ENCODE results near the gene TYW1B. TPM values are rescaled to one million over a fixed set of nuclear protein-coding genes. Genes with fewer than 3 reads are reported as not detected.
"Not testable (repeated sequence)": the region's sequence is repeated elsewhere in the genome, so short reads cannot be mapped to it uniquely, and the experiment has no call there.

The TYW1B gene
- 0.87 and 2.8 TPM in 2 replicates for total RNA-seq

- peak; percentile 91 for DNase-seq (ENCODE audit: low read depth)
Measured at GRCh38 chr7:72827839-72828591, at the start of gene TYW1B. TSS of gene TYW1B (minus strand) at chr7:72828200. CDS start at chr7:72828075, 125 bp downstream.

DNA sequence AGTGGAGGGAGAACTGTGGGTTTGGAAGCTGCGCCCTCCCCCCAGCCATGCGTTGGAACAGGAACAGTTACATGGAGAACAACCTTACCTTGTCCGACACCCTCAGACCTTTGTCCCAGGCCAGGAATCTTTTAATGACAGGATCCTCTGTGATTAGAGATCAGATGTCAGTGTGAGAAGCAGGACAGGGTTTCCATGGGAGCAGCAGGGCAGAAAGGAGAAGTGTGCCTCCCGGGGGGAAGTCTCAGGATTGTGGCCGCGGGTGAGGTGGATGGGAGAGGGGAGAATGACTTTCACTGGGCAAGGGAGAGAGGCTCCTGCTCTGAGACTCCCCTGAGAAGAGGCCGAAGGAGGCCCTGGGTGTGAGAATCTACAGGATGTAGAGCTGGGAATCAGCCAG lies 39.6 kb upstream of the TYW1B start:
- DNase-seq (ENCODE audit: low read depth), result not testable (repeated sequence)

DNA sequence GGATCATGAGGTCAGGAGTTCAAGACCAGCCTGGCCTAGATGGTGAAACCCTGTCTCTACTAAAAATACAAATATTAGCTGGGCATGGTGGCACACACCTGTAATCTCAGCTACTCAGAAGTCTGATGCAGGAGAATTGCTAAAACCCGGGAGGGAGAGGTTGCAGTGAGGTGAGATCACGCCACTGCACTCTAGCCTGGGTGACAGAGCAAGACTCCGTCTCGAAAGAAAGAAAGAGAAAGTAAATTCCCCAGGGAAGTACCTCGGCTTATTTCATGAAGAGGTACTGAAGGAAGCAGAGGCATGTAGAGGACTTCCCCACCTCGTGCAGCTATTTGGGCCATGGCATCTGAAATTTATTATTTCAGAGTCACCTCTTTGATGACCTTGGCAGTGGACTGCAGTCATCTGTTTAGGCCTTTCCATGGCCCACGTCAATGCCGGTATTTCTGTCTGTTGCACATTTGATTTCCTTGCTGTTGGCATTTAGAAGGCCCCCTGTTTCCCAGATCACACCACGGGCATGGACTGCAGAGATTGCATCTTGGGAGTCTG lies 30.9 kb upstream of the TYW1B start:
- not testable (repeated sequence) for DNase-seq (ENCODE audit: low read depth)

- DNase-seq (ENCODE audit: low read depth), result not testable (repeated sequence)
Measured at GRCh38 chr7:72857925-72858324, 29.9 kb upstream of the TYW1B start.

- not testable (repeated sequence) for DNase-seq (ENCODE audit: low read depth)
Measured at GRCh38 chr7:72855261-72855660, 27.3 kb upstream of the TYW1B start.

GRCh38 chr7:72852937-72853336 lies 24.9 kb upstream of the TYW1B start:
- DNase-seq (ENCODE audit: low read depth), result not testable (repeated sequence)

DNA sequence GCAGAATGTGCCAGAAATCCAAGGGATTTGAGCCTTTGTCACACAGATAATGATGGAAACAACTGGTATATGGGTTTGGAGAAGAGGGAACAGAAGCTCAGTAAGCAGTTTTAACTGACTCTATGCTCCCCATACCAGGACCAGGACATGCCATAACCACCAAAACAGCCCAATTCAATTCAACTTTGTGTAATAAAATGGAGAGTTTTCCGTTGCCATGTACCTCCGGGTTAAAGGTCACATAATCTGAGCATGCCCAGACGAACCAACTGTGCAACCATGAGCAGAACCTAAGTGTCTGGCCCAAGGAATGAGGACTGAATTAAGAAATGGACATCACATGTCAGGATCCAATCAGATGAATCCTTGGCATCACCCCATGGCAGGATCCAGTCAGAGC lies 22.7 kb upstream of the TYW1B start:
- DNase-seq (ENCODE audit: low read depth), result not testable (repeated sequence)

DNA sequence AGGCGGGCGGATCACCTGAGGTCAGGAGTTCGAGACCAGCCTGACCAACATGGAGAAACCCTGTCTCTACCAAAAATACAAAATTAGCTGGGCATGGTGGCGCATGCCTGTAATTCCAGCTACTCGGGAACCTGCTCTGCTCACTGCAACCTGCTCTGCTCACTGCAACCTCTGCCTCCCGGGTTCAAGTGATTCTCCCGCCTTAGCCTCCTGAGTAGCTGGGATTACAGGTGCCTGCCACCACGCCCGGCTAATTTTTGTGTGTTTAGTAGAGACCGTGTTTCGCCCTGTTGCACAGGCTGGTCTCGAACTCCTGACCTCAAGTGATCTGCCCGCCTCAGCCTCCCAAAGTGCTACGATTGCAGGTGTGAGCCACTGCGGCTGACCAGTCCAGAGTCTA lies 16.1 kb upstream of the TYW1B start:
- not testable (repeated sequence) for DNase-seq (ENCODE audit: low read depth)

GRCh38 chr7:72843166-72843565 lies 15.2 kb upstream of the TYW1B start:
- DNase-seq (ENCODE audit: low read depth), result not testable (repeated sequence)

GRCh38 chr7:72840966-72841511 lies 13.0 kb upstream of the TYW1B start:
- not testable (repeated sequence) for DNase-seq (ENCODE audit: low read depth)

- not testable (repeated sequence) for DNase-seq (ENCODE audit: low read depth)
Measured at GRCh38 chr7:72838315-72838714, 10.3 kb upstream of the TYW1B start.

- DNase-seq (ENCODE audit: low read depth), result not testable (repeated sequence)
Measured at GRCh38 chr7:72837291-72837690, 9.3 kb upstream of the TYW1B start.

GRCh38 chr7:72830567-72830966 lies 2.6 kb upstream of the TYW1B start:
- not testable (repeated sequence) for DNase-seq (ENCODE audit: low read depth)

- peak; percentile 81 for DNase-seq (ENCODE audit: low read depth)
Measured at GRCh38 chr7:72829687-72830354, 1.8 kb upstream of the TYW1B start.

DNA sequence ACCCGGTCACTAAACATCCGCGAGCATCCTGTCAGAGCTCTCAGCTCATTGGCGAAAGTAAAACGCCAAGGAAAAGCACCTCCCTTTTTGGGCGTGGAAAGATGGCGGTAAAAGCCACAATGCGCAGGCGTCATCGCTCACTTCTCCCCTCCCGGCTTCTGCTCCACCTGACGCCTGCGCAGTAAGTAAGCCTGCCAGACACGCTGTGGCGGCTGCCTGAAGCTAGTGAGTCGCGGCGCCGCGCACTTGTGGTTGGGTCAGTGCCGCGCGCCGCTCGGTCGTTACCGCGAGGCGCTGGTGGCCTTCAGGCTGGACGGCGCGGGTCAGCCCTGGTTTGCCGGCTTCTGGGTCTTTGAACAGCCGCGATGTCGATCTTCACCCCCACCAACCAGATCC lies 1.3 kb upstream of the TYW1B start:
- DNase-seq (ENCODE audit: low read depth), result peak; percentile 97

DNA sequence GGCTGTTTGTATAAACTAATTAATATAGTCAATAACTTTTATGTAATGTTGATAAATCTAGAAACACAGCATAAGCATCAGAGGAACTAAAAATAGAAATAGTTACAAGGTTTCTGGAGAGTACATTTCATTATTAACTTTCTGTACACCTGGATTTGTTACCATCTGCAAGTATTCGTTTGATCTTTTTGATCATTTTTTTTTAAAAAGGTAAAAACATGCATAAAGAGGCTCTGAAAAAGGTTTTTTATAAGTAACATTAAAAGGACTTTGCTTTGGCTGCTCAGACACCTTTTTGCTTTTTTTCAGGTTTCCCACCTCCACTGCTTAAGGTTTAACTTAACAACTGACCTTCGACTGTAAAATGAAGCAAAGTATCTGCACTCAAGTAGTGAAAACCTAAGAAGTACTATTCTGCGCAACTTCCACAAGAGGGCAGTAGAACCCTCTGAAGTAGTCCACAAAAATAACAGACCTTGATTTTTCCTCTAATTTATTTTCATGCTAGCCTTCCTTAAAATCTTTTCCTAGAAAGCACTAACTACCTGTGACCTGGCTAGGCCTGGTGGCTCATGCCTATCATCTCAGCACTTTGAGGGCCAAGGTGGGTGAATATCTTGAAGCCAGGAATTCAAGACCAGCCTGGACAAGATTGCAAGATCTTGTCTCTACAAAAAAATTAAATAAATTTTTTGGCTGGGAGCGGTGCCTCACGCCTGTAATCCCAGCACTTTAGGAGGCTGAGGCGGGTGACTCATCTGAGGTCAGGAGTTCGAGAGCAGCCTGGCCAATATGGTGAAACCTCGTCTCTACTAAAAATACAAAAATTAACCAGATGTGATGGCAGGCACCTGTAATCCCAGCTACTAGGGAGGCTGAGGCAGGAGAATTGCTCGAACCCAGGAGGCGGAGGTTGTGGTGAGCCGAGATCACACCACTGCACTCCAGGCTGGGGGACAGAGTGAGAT lies 4.0 kb downstream of the TYW1B start:
- peak; percentile 59 for DNase-seq (ENCODE audit: low read depth)

GRCh38 chr7:72822497-72822896 lies 5.5 kb downstream of the TYW1B start:
- not testable (repeated sequence) for DNase-seq (ENCODE audit: low read depth)

- DNase-seq (ENCODE audit: low read depth), result not testable (repeated sequence)
Measured at GRCh38 chr7:72818663-72819361, 9.2 kb downstream of the TYW1B start.

DNA sequence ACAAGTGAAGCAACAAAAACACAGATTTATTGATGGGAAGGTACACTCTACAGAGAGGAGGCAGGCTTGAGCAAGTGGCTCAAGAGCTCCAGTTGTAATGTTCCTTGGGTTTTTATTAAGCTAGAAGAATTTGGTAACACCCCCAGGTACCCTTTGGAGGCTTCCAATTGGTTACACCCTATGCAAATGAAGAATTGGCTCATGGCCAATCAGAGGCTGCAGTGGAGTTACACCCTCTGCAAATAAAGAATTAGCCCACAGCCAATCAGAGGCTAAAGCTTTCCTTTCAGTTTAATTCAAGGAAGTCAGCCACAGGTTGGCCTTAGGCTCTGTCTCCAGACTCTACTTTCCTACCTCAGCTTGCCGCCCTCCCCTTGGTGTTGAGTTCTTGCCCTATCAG lies 10.3 kb downstream of the TYW1B start:
- DNase-seq (ENCODE audit: low read depth), result not testable (repeated sequence)

- not testable (repeated sequence) for DNase-seq (ENCODE audit: low read depth)
Measured at GRCh38 chr7:72816370-72817157, 11.4 kb downstream of the TYW1B start.
